GM12873 (cell line): ENCODE measurements around the gene RTF2.

Experiments used
- TF ChIP-seq, protein P1 (sequence below): IDR thresholded peaks from 2 replicates; pipeline ENCODE4 v1.5.1; 2012; ENCODE audit warnings: low read depth, mild to moderate bottlenecking, moderate library complexity, low read length, control low read depth; ENCODE audit not compliant: insufficient read depth; ENCODE audit errors: missing control alignments

Gene RTF2

DNA sequence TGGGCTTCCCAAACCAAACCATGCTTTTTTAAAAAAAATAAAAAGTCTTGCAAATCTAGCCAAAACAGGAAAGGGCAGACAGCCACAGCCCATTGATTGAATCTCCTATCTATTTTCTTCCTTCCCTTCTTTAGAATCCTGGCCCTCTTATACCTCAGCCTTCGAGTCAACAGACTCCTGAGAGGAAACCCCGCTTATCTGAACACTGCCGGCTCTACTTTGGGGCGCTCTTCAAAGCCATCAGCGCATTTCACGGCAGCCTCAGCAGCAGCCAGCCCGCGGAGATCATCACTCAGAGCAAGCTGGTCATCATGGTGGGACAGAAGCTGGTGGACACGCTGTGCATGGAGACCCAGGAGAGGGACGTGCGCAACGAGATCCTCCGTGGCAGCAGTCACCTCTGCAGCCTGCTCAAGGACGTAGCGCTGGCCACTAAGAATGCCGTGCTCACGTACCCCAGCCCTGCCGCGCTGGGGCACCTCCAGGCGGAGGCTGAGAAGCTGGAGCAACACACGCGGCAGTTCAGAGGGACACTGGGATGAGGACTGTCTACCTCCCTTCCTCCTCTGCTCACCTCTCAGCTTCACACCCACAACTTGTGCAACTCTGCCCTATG lies 10.1 kb upstream of the RTF2 start:
- TF ChIP-seq, protein P1, sequence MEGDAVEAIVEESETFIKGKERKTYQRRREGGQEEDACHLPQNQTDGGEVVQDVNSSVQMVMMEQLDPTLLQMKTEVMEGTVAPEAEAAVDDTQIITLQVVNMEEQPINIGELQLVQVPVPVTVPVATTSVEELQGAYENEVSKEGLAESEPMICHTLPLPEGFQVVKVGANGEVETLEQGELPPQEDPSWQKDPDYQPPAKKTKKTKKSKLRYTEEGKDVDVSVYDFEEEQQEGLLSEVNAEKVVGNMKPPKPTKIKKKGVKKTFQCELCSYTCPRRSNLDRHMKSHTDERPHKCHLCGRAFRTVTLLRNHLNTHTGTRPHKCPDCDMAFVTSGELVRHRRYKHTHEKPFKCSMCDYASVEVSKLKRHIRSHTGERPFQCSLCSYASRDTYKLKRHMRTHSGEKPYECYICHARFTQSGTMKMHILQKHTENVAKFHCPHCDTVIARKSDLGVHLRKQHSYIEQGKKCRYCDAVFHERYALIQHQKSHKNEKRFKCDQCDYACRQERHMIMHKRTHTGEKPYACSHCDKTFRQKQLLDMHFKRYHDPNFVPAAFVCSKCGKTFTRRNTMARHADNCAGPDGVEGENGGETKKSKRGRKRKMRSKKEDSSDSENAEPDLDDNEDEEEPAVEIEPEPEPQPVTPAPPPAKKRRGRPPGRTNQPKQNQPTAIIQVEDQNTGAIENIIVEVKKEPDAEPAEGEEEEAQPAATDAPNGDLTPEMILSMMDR, result no peak

- TF ChIP-seq, protein P1, result no peak
Observed at GRCh38 chr20:56460459-56460858, 8.0 kb upstream of the RTF2 start.

DNA sequence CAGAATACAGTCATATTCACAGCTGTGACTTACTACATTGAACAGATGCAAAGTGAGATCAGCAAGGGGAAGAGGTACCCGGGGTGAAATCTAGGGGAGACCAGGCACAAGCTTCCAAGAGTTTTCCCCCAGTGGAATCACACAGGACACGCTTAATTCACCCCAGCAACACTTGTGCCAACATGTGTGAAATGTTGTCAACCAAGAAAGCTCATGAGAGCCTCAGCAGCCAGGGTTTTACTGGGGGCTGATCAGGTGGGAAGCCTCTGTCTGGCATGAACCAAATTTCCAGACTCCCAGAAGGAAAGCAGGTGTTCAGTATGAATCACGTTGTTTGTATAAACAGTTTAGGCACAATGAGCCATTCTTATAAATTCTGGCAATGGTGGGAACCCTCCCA lies 6.9 kb upstream of the RTF2 start:
- TF ChIP-seq, protein P1, result no peak

DNA sequence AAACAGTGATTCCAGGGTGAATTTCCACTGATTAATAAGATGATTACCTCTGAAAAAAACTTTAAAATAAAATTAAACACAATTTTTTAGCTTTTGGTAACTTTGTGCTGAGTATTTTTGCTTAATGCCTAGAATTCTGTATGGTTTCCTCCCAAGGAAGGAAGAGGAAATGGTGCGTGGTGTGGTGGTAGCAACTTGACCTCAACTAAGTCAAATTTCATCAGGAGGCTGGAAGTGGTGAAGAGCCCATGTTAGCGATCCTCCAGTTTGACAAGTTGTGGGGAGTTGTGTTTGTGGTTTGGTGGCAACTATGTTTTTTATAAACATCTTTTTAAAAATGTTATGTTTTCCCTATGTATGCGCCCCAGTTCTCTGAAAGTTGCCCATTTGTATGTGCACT lies 5.0 kb upstream of the RTF2 start:
- TF ChIP-seq, protein P1, result no peak

DNA sequence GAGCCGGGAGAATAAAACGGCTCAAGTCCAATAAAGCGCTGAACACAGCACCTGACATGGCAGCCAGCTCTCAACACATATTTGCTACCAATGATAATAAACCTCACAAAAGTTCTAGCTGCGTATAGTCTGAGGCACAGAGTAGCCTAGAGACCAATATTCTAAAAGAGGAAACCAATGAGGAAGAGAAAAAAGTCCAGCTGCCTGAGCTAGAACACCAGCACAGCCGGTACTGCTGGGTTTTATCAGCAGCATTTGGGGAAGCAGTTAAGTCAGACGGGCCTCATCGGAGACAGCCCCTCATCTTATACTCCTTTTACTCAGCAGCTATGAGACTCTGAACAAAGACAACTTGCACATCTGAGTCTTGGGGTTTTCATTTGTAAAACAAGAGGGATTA lies 2.4 kb upstream of the RTF2 start:
- TF ChIP-seq, protein P1, result no peak

DNA sequence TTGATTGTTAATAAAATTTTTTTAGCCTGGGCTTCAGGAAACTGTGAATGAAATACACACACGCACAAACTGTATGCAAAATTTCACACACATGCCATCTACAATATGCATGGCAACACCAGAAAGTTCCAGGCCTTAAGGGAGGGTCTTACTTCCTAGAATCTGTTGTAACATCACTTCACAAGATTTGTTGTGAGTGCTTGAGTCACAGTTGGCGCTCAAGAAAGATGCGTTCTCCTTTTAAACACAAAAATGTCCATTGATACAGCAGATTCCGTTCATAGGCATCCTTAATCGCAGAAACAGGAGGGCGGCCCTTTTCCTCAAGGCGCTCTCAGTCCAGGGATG lies 485 bp upstream of the RTF2 start:
- TF ChIP-seq, protein P1, result no peak

DNA sequence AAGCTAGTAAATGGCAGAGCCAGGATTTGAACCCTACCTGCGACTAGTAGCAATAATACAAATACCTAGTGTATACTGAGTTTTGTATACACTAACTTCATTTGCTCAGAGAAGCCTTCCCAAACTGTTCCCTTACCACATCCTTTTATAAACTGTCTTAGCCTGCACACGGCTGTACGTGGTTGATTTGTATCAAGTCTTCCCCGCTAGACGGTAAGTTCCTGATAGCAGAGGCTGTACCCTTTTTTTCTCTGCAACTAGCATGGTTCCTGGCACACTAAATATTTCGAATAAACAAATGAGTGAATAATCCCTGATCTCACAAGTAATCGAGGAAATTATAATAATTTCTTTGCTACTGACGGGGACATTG lies 636 bp downstream of the RTF2 start:
- TF ChIP-seq, protein P1, result no peak
